ENCODE data around the gene FAM161B. TPM values are rescaled to one million over a fixed set of nuclear protein-coding genes. Genes with fewer than 3 reads are reported as not detected.
"Not testable (repeated sequence)": the region's sequence is repeated elsewhere in the genome, so short reads cannot be mapped to it uniquely, and the experiment has no call there.

FAM161B gene
- total RNA-seq, 2 donors from 2014 or later = 2.9 to 4.5 TPM

- H3K27ac ChIP-seq = no peak overlapping the region
- ATAC-seq (ENCODE audit: insufficient number of reproducible peaks, low FRiP score, low read depth) (no peak), DNase-seq (ENCODE audit: low spot score) (no peak)
- H3K27me3 ChIP-seq (replicated peaks; ENCODE audit: insufficient read depth) = no peaks in the 10 kb centered on the region
- no peak for TF ChIP-seq CTCF (IDR thresholded peaks at IDR 0.05)
- no peaks in the 10 kb centered on the region for H3K4me1 ChIP-seq (ENCODE audit: control insufficient read depth in 1 of 2, low read depth in 2 of 2)
- peaks cover 57% of the 10 kb centered on the region for H3K36me3 ChIP-seq
- H3K9me3 ChIP-seq = no peaks in the 10 kb centered on the region
- no peak overlapping the region for H3K4me3 ChIP-seq
These were observed 46.9 kb downstream of the FAM161B start for GRCh38 chr14:73903028-73903427.

GRCh38 chr14:73896521-73896920, 53.4 kb downstream of the FAM161B start:
- Histone ChIP-seq H3K36me3 (peaks cover 63% of the 10 kb centered on the region), H3K27ac (no peak overlapping the region), H3K9me3 (no peaks in the 10 kb centered on the region), H3K27me3 (replicated peaks; ENCODE audit: insufficient read depth) (no peaks in the 10 kb centered on the region), H3K4me1 (ENCODE audit: control insufficient read depth in 1 of 2, low read depth in 2 of 2) (no peaks in the 10 kb centered on the region), H3K4me3 (no peak overlapping the region)
- no peak for DNase-seq (ENCODE audit: low spot score)
- TF ChIP-seq CTCF (IDR thresholded peaks at IDR 0.05) = no peak
- ATAC-seq (ENCODE audit: insufficient number of reproducible peaks, low FRiP score, low read depth) = no peak

- ATAC-seq (ENCODE audit: insufficient number of reproducible peaks, low FRiP score, low read depth) = no peak
- H3K36me3 ChIP-seq = peaks cover 62% of the 10 kb centered on the region
These were observed 54.0 kb downstream of the FAM161B start for GRCh38 chr14:73895939-73896338.

GRCh38 chr14:73894180-73894687, 55.7 kb downstream of the FAM161B start:
- not testable (repeated sequence) for DNase-seq (ENCODE audit: low spot score); H3K27ac ChIP-seq; ATAC-seq (ENCODE audit: insufficient number of reproducible peaks, low FRiP score, low read depth); H3K27me3 ChIP-seq (replicated peaks; ENCODE audit: insufficient read depth); H3K4me3 ChIP-seq; H3K9me3 ChIP-seq; H3K4me1 ChIP-seq (ENCODE audit: control insufficient read depth in 1 of 2, low read depth in 2 of 2)
- H3K36me3 ChIP-seq = peaks cover 52% of the 10 kb centered on the region

More at GRCh38 chr14:73895939-73896338, 54.0 kb downstream of the FAM161B start:
- TF ChIP-seq CTCF (IDR thresholded peaks at IDR 0.05) = no peak
- no peaks in the 10 kb centered on the region for H3K9me3 ChIP-seq
- DNase-seq (ENCODE audit: low spot score) = no peak
- no peak overlapping the region for H3K27ac ChIP-seq
- no peaks in the 10 kb centered on the region for H3K4me1 ChIP-seq (ENCODE audit: control insufficient read depth in 1 of 2, low read depth in 2 of 2)
- no peak overlapping the region for H3K4me3 ChIP-seq
- no peaks in the 10 kb centered on the region for H3K27me3 ChIP-seq (replicated peaks; ENCODE audit: insufficient read depth)

- DNase-seq (ENCODE audit: low spot score) (no peak), ATAC-seq (ENCODE audit: insufficient number of reproducible peaks, low FRiP score, low read depth) (no peak)
- no peak overlapping the region for H3K27ac ChIP-seq
- no peak overlapping the region for H3K4me3 ChIP-seq
- H3K27me3 ChIP-seq (replicated peaks; ENCODE audit: insufficient read depth) = no peaks in the 10 kb centered on the region
- H3K4me1 ChIP-seq (ENCODE audit: control insufficient read depth in 1 of 2, low read depth in 2 of 2) = peaks cover 17 to 31% of the 10 kb centered on the region in 2 donors
- H3K36me3 ChIP-seq = peaks cover 13% of the 10 kb centered on the region
- TF ChIP-seq CTCF (IDR thresholded peaks at IDR 0.05) = no peak
- no peaks in the 10 kb centered on the region for H3K9me3 ChIP-seq
These were observed 60.5 kb downstream of the FAM161B start for GRCh38 chr14:73889376-73889775.

GRCh38 chr14:73888971-73889370, 60.9 kb downstream of the FAM161B start:
- no peak for TF ChIP-seq CTCF (IDR thresholded peaks at IDR 0.05)
- H3K27ac ChIP-seq = no peak overlapping the region
- no peak for ATAC-seq (ENCODE audit: insufficient number of reproducible peaks, low FRiP score, low read depth)

More at GRCh38 chr14:73888971-73889370, 60.9 kb downstream of the FAM161B start:
- peaks cover 9% of the 10 kb centered on the region for H3K36me3 ChIP-seq
- no peaks in the 10 kb centered on the region for H3K27me3 ChIP-seq (replicated peaks; ENCODE audit: insufficient read depth)
- no peak overlapping the region for H3K4me3 ChIP-seq
- peaks cover 17 to 31% of the 10 kb centered on the region in 2 donors for H3K4me1 ChIP-seq (ENCODE audit: control insufficient read depth in 1 of 2, low read depth in 2 of 2)
- no peak for DNase-seq (ENCODE audit: low spot score)
- H3K9me3 ChIP-seq = no peaks in the 10 kb centered on the region
